ENCODE results near the gene PLEKHN1. TPM values are rescaled to one million over a fixed set of nuclear protein-coding genes. Genes with fewer than 3 reads are reported as not detected.

PLEKHN1 gene
- total and polyA plus RNA-seq, 4 donors: 0.26 TPM; not detected in 3

GRCh38 chr1:936348-937264, 29.7 kb upstream of the PLEKHN1 start:
- Histone ChIP-seq H3K27me3 (ENCODE audit: control insufficient read depth, insufficient read depth, low read length) (peaks cover 71% of the 10 kb centered on the region), H3K4me3 (ENCODE audit: low read depth, low read length) (no peak overlapping the region), H3K36me3 (ENCODE audit: control insufficient read depth, insufficient read depth, low read length) (peaks cover 39% of the 10 kb centered on the region), H3K4me1 (ENCODE audit: control insufficient read depth, insufficient read depth, low read length) (peaks cover 64% of the 10 kb centered on the region), H3K27ac (ENCODE audit: low read depth, low read length) (no peak overlapping the region), H3K9me3 (ENCODE audit: control insufficient read depth, insufficient read depth, low read length) (no peaks in the 10 kb centered on the region)
- DNase-seq (ENCODE audit: low read depth in 4 of 6, low spot score in 6 of 6): no peak
- 59% methylated on average over 39 of the region's 45 CpGs for WGBS (ENCODE audit: insufficient coverage)

- 75% methylated on average over 16 of the region's 16 CpGs for WGBS (ENCODE audit: insufficient coverage)
- peaks cover 63% of the 10 kb centered on the region for H3K4me1 ChIP-seq (ENCODE audit: control insufficient read depth, insufficient read depth, low read length)
Observed at GRCh38 chr1:937521-937920, 28.8 kb upstream of the PLEKHN1 start.

GRCh38 chr1:938088-938683, 28.1 kb upstream of the PLEKHN1 start:
- Histone ChIP-seq H3K27me3 (ENCODE audit: control insufficient read depth, insufficient read depth, low read length) (peaks cover 68% of the 10 kb centered on the region), H3K27ac (ENCODE audit: low read depth, low read length) (no peak overlapping the region), H3K4me3 (ENCODE audit: low read depth, low read length) (no peak overlapping the region), H3K36me3 (ENCODE audit: control insufficient read depth, insufficient read depth, low read length) (peaks cover 33% of the 10 kb centered on the region), H3K9me3 (ENCODE audit: control insufficient read depth, insufficient read depth, low read length) (no peaks in the 10 kb centered on the region), H3K4me1 (ENCODE audit: control insufficient read depth, insufficient read depth, low read length) (peaks cover 66% of the 10 kb centered on the region)
- 75% methylated on average over 12 of the region's 15 CpGs for WGBS (ENCODE audit: insufficient coverage)
- no peak for DNase-seq (ENCODE audit: low read depth in 4 of 6, low spot score in 6 of 6)

More at GRCh38 chr1:937521-937920, 28.8 kb upstream of the PLEKHN1 start:
- DNase-seq (ENCODE audit: low read depth in 4 of 6, low spot score in 6 of 6): no peak
- Histone ChIP-seq H3K27me3 (ENCODE audit: control insufficient read depth, insufficient read depth, low read length) (peaks cover 67% of the 10 kb centered on the region), H3K36me3 (ENCODE audit: control insufficient read depth, insufficient read depth, low read length) (peaks cover 34% of the 10 kb centered on the region), H3K27ac (ENCODE audit: low read depth, low read length) (no peak overlapping the region), H3K9me3 (ENCODE audit: control insufficient read depth, insufficient read depth, low read length) (no peaks in the 10 kb centered on the region), H3K4me3 (ENCODE audit: low read depth, low read length) (no peak overlapping the region)

- peaks cover 36% of the 10 kb centered on the region for H3K36me3 ChIP-seq (ENCODE audit: control insufficient read depth, insufficient read depth, low read length)
- H3K27ac ChIP-seq (ENCODE audit: low read depth, low read length): no peak overlapping the region
- no peak for DNase-seq (ENCODE audit: low read depth in 4 of 6, low spot score in 6 of 6)
- peaks cover 65% of the 10 kb centered on the region for H3K27me3 ChIP-seq (ENCODE audit: control insufficient read depth, insufficient read depth, low read length)
- no peak overlapping the region for H3K4me3 ChIP-seq (ENCODE audit: low read depth, low read length)
- WGBS (ENCODE audit: insufficient coverage): 47% methylated on average over 30 of the region's 30 CpGs
- H3K4me1 ChIP-seq (ENCODE audit: control insufficient read depth, insufficient read depth, low read length): peaks cover 67% of the 10 kb centered on the region
- H3K9me3 ChIP-seq (ENCODE audit: control insufficient read depth, insufficient read depth, low read length): no peaks in the 10 kb centered on the region
Observed at GRCh38 chr1:938711-939489, 27.4 kb upstream of the PLEKHN1 start.

- Histone ChIP-seq H3K9me3 (ENCODE audit: control insufficient read depth, insufficient read depth, low read length) (no peaks in the 10 kb centered on the region), H3K4me3 (ENCODE audit: low read depth, low read length) (peak overlapping the region; percentile 9), H3K27ac (ENCODE audit: low read depth, low read length) (peak overlapping the region; percentile 25), H3K27me3 (ENCODE audit: control insufficient read depth, insufficient read depth, low read length) (peaks cover 65% of the 10 kb centered on the region), H3K36me3 (ENCODE audit: control insufficient read depth, insufficient read depth, low read length) (peaks cover 43% of the 10 kb centered on the region), H3K4me1 (ENCODE audit: control insufficient read depth, insufficient read depth, low read length) (peaks cover 74% of the 10 kb centered on the region)
- 12% methylated on average over 16 of the region's 21 CpGs for WGBS (ENCODE audit: insufficient coverage)
- no peak for DNase-seq (ENCODE audit: low read depth in 4 of 6, low spot score in 6 of 6)
Observed at GRCh38 chr1:939511-940106, 26.7 kb upstream of the PLEKHN1 start.

- DNase-seq (ENCODE audit: low read depth in 4 of 6, low spot score in 6 of 6): peak in 2 of 6 donors; percentile 83 to 85
- WGBS (ENCODE audit: insufficient coverage): under 1% methylated on average over 84 of the region's 86 CpGs
Observed at GRCh38 chr1:940107-941014, 25.9 kb upstream of the PLEKHN1 start.

GRCh38 chr1:941015-941587, 25.2 kb upstream of the PLEKHN1 start:
- H3K4me3 ChIP-seq (ENCODE audit: low read depth, low read length): no peak overlapping the region
- peaks cover 50% of the 10 kb centered on the region for H3K36me3 ChIP-seq (ENCODE audit: control insufficient read depth, insufficient read depth, low read length)
- H3K27me3 ChIP-seq (ENCODE audit: control insufficient read depth, insufficient read depth, low read length): peaks cover 51% of the 10 kb centered on the region
- peaks cover 67% of the 10 kb centered on the region for H3K4me1 ChIP-seq (ENCODE audit: control insufficient read depth, insufficient read depth, low read length)
- 8% methylated on average over 36 of the region's 36 CpGs for WGBS (ENCODE audit: insufficient coverage)
- peak overlapping the region; percentile 29 for H3K27ac ChIP-seq (ENCODE audit: low read depth, low read length)
- no peaks in the 10 kb centered on the region for H3K9me3 ChIP-seq (ENCODE audit: control insufficient read depth, insufficient read depth, low read length)
- no peak for DNase-seq (ENCODE audit: low read depth in 4 of 6, low spot score in 6 of 6)

More at GRCh38 chr1:940107-941014, 25.9 kb upstream of the PLEKHN1 start:
- peaks cover 75% of the 10 kb centered on the region for H3K4me1 ChIP-seq (ENCODE audit: control insufficient read depth, insufficient read depth, low read length)
- H3K27ac ChIP-seq (ENCODE audit: low read depth, low read length): peak overlapping the region; percentile 29
- peaks cover 58% of the 10 kb centered on the region for H3K27me3 ChIP-seq (ENCODE audit: control insufficient read depth, insufficient read depth, low read length)
- H3K36me3 ChIP-seq (ENCODE audit: control insufficient read depth, insufficient read depth, low read length): peaks cover 49% of the 10 kb centered on the region
- peak overlapping the region; percentile 9 for H3K4me3 ChIP-seq (ENCODE audit: low read depth, low read length)
- H3K9me3 ChIP-seq (ENCODE audit: control insufficient read depth, insufficient read depth, low read length): no peaks in the 10 kb centered on the region

GRCh38 chr1:941588-942383, 24.5 kb upstream of the PLEKHN1 start:
- H3K4me1 ChIP-seq (ENCODE audit: control insufficient read depth, insufficient read depth, low read length): peaks cover 62% of the 10 kb centered on the region
- H3K27me3 ChIP-seq (ENCODE audit: control insufficient read depth, insufficient read depth, low read length): peaks cover 44% of the 10 kb centered on the region
- H3K4me3 ChIP-seq (ENCODE audit: low read depth, low read length): no peak overlapping the region
- under 1% methylated on average over 98 of the region's 98 CpGs for WGBS (ENCODE audit: insufficient coverage)
- H3K36me3 ChIP-seq (ENCODE audit: control insufficient read depth, insufficient read depth, low read length): peaks cover 50% of the 10 kb centered on the region
- peak overlapping the region; percentile 29 for H3K27ac ChIP-seq (ENCODE audit: low read depth, low read length)
- no peaks in the 10 kb centered on the region for H3K9me3 ChIP-seq (ENCODE audit: control insufficient read depth, insufficient read depth, low read length)
- DNase-seq (ENCODE audit: low read depth in 4 of 6, low spot score in 6 of 6): peak in 2 of 6 donors; percentile 72 to 83
